DMS79 treated with DMSO at 0.1 percent for 48 hours (cell line): ENCODE measurements around the gene CLIC1.

Experiments used
- DNase-seq: peaks from one replicate; lab custom pipeline; 2025; lab: John Stamatoyannopoulos, UW

Gene CLIC1

GRCh38 chr6:31768363-31769257 lies 32.3 kb upstream of the CLIC1 start:
- DNase-seq: no peak

- no peak for DNase-seq
These were observed 30.8 kb upstream of the CLIC1 start for GRCh38 chr6:31767096-31767645.

GRCh38 chr6:31765910-31766794 lies 29.8 kb upstream of the CLIC1 start:
- no peak for DNase-seq

GRCh38 chr6:31765559-31765909 lies 29.2 kb upstream of the CLIC1 start:
- no peak for DNase-seq

DNA sequence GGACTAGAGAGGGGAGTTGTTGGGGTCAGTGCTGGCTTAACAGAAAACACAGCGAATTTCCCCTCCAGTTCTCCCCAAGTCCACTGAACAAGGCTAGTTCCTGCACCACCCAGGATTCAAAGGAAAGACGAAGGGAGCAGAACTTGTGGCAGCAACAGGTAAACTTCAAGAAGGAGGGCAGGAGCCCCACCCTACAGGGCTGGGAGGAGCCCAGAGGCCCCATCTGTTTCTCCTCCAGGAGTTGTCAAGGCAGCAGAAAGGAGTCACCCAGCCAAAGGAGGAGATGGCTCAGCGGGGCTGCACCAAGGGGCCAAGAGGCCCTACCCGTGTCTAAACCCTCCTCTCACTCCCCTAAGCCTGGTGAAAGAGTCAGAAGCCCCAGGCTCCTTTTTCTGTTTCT lies 27.9 kb upstream of the CLIC1 start:
- no peak for DNase-seq

DNA sequence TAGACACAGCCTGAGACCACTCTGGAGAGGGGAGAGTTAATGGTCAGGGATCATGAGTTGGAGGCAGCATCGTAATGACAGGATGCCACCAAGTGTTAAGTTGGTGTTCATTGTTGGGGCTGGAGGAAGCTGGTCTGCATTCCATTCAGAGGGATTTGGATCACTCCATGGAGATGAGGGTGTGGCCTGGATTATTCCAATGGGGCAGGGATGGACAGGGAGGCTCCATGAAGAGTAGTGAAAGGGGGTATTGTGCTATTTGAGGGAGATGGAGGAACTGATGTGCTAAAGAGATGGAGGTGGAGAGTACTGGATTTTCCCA lies 27.2 kb upstream of the CLIC1 start:
- DNase-seq: no peak

GRCh38 chr6:31762878-31763618 lies 26.7 kb upstream of the CLIC1 start:
- no peak for DNase-seq

- no peak for DNase-seq
These were observed 26.0 kb upstream of the CLIC1 start, which contains the start of gene SAPCD1 for GRCh38 chr6:31762356-31762755. TSS of gene SAPCD1 (plus strand) at chr6:31762656. CDS start at chr6:31763055, 399 bp downstream.

GRCh38 chr6:31761343-31761742 lies 25.0 kb upstream of the CLIC1 start:
- no peak for DNase-seq

GRCh38 chr6:31760790-31761189 lies 24.5 kb upstream of the CLIC1 start:
- DNase-seq: no peak

DNA sequence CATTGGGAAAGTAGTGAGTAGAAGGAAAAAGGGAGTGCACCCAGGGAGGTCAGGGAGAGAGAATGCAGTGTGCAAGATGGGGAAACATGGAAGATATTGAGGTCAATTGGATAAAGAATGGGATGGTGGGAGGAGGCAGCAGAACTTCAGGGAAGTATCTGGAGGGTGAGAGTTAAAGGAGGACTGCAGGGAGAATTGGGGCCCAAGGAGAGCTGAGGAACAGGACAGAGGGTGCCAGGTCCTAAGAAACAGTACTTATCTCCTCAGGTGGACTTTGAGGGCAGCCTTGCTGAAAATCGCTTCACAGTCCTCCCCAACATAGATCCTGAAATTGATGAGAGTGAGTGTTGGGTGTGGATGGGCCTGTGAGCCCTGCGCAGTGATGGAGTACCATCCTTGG lies 22.0 kb upstream of the CLIC1 start:
- DNase-seq: no peak

GRCh38 chr6:31752739-31753319 lies 16.5 kb upstream of the CLIC1 start:
- no peak for DNase-seq

GRCh38 chr6:31750411-31751022 lies 14.2 kb upstream of the CLIC1 start:
- no peak for DNase-seq

GRCh38 chr6:31749301-31750036 lies 13.1 kb upstream of the CLIC1 start:
- DNase-seq: no peak

- DNase-seq: no peak
These were observed 8.1 kb upstream of the CLIC1 start for GRCh38 chr6:31744422-31744821.

GRCh38 chr6:31742894-31743293 lies 6.6 kb upstream of the CLIC1 start:
- DNase-seq: no peak

- DNase-seq: no peak
These were observed 5.5 kb upstream of the CLIC1 start for GRCh38 chr6:31741815-31742214.

DNA sequence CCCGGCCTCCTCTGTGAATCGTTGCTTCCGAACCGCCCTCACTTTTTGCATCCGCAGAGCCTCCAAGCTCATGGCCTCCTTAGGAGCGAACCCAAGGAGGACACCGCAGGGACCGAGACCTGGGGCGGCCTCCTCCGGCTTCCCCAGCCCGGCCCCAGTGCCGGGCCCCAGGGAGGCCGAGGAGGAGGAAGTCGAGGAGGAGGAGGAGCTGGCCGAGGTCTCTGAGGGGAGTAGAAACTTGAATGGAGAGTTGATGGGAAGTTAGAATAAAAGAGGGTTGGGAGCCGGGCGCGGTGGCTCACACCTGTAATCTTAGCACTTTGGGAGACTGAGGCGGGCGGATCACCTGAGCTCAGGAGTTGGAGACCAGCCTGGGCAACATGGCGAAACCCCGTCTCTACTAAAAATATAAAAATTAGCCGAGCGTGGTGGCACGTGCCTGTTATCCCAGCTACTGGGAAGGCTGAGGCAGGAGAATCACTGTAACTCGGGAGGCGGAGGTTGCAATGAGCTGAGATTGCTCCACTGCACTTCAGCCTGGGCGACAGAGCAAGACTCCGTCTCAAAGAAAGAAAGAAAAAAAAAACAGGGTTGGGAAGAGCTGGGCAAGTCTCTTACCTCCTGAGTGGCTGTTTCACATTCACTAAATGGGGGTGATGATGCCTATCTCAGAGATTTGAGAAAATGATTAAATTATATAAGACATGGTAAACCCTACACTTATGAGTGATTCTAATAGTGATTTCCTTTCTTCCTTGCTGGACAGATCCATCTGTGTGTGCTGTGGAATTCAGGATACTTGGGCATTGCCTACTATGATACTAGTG lies 4.3 kb upstream of the CLIC1 start:
- DNase-seq: no peak

DNA sequence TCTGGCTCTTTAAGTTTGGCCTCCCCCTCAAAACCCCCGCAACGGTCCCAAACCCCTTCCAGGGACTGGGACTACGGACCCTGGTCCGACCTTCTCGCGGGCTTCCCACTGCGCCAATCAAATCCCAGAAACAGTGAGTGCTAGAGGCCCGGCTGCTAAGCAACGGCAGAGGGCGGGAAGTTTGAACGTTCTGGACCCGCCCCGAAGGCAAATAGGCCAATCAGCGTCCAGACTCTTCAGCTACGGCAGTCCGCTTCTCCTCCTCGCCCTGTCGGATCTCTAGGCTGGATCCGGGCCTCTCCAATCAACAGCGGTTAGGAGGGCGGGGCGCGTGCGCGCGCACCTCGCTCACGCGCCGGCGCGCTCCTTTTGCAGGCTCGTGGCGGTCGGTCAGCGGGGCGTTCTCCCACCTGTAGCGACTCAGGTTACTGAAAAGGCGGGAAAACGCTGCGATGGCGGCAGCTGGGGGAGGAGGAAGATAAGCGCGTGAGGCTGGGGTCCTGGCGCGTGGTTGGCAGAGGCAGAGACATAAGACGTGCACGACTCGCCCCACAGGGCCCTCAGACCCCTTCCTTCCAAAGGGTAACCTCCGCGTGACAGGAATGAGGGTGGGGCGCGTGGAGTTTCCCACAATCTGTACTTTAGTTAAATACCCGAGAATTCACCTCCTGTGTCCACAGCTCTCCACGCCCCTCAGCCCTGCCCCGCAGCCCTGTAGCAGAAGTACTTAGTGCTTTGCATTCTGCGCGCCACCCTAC lies 3.5 kb upstream of the CLIC1 start, which contains the start of gene MSH5:
Gene MSH5, plus strand, starts transcription at position 367 of the 758 bp plus-strand sequence. CDS start 462 bp downstream, outside the sequence.
- DNase-seq: peak; percentile 92
